ENCODE results near the gene PDCD7.

- TF ChIP-seq RAD21 (IDR thresholded peaks at IDR 0.05; ENCODE audit: low read depth) = no peak
- TF ChIP-seq EZH2phosphoT487 (IDR thresholded peaks at IDR 0.05; ENCODE audit: borderline replicate concordance) = no peak
- no peak for TF ChIP-seq CEBPB (IDR thresholded peaks at IDR 0.05; ENCODE audit: low read depth)
- no peak for TF ChIP-seq EGR1 (IDR thresholded peaks at IDR 0.05; ENCODE audit: low read depth)
- TF ChIP-seq CTCF (IDR thresholded peaks at IDR 0.05 in 2 of 3, conservative IDR thresholded peaks at IDR 0.05 in 1 of 3; ENCODE audit: borderline replicate concordance in 1 of 3, insufficient read depth in 1 of 3, low read depth in 2 of 3, low read length in 2 of 3) = no peak
- TF ChIP-seq EZH2 (IDR thresholded peaks at IDR 0.05) = no peak
- TF ChIP-seq POLR2A (IDR thresholded peaks at IDR 0.05; ENCODE audit: borderline replicate concordance, extremely low read depth, insufficient read depth, insufficient read length) = no peak
- TF ChIP-seq POLR2AphosphoS5 (IDR thresholded peaks at IDR 0.05; ENCODE audit: low read depth, low read length) = no peak
- TF ChIP-seq ATF3 (IDR thresholded peaks at IDR 0.05) = no peak
- TF ChIP-seq MAX (IDR thresholded peaks at IDR 0.05) = no peak
- no peak for TF ChIP-seq SP1 (IDR thresholded peaks at IDR 0.05; ENCODE audit: low read depth)
- no peak for TF ChIP-seq ZNF274 (IDR thresholded peaks at IDR 0.05; ENCODE audit: low read depth, low read length)
- no peak for TF ChIP-seq YY1 (IDR thresholded peaks at IDR 0.05; ENCODE audit: extremely low read depth, insufficient replicate concordance, low read depth, low read length)
Measured at GRCh38 chr15:65086680-65087111, 46.9 kb downstream of the PDCD7 start.
